GM12878 (cell line): ENCODE results near the gene OAS1. TPM values are rescaled to one million over a fixed set of nuclear protein-coding genes. Genes with fewer than 3 reads are reported as not detected.
A peak's percentile ranks its signal among the peaks of the same experiment; 100 is the strongest.

Experiments used
- BCL3 ChIP-seq: IDR thresholded peaks from 2 replicates; pipeline ENCODE4 v1.6.1; 2011; ENCODE audit warnings: borderline replicate concordance, low read depth, mild to moderate bottlenecking, moderate library complexity, low read length; ENCODE audit not compliant: insufficient read depth, poor library complexity, severe bottlenecking
- CBFB ChIP-seq: IDR thresholded peaks from 2 replicates; pipeline ENCODE4 v1.6.1; 2016; ENCODE audit warnings: antibody characterized with exemption, low read depth
- CBX3 ChIP-seq: fragments of 200-600 bp; sonication (generic); IDR thresholded peaks from 2 replicates; pipeline ENCODE4 v1.6.1; 2016; ENCODE audit warnings: low read depth, borderline replicate concordance
- CBX5 ChIP-seq: sonication (generic); IDR thresholded peaks from 2 replicates; pipeline ENCODE4 v1.6.1; 2016; ENCODE audit warnings: low read depth, moderate library complexity, mild to moderate bottlenecking, inconsistent platforms
- EP300 ChIP-seq, 2 experiments: fragments of 150-350 bp in 1 of 2; IDR thresholded peaks; 2 replicates each; pipeline ENCODE4 v1.6.1; 2011 to 2012; ENCODE audit warnings: low read depth in 2 of 2, low read length in 2 of 2, borderline replicate concordance in 1 of 2, improper control_type of control experiment in 1 of 2, inconsistent platforms in 1 of 2; ENCODE audit not compliant: control insufficient read depth in 1 of 2
- ESRRA ChIP-seq: IDR thresholded peaks from 2 replicates; pipeline ENCODE4 v1.6.1; 2012; ENCODE audit warnings: mild to moderate bottlenecking, low read length, improper control_type of control experiment
- GABPA ChIP-seq: IDR thresholded peaks from 2 replicates; pipeline ENCODE4 v1.6.1; 2014; ENCODE audit warnings: antibody characterized with exemption, low read depth, mild to moderate bottlenecking, inconsistent platforms
- HSF1 ChIP-seq: fragments of 150-350 bp; IDR thresholded peaks from 2 replicates; pipeline ENCODE4 v1.6.1; 2014; ENCODE audit warnings: mild to moderate bottlenecking, low read depth, low read length
- IKZF1 ChIP-seq: fragments of 450-650 bp; conservative IDR thresholded peaks from 2 replicates; pipeline ENCODE4 v1.6.1; 2017; ENCODE audit warnings: antibody characterized with exemption, mild to moderate bottlenecking
- IRF4 ChIP-seq: IDR thresholded peaks from 2 replicates; pipeline ENCODE4 v1.6.1; 2011; ENCODE audit warnings: low read depth, low read length
- KAT2A ChIP-seq: conservative IDR thresholded peaks from 2 replicates; pipeline ENCODE4 v1.6.1; 2011; ENCODE audit warnings: low read depth, low read length; ENCODE audit not compliant: control insufficient read depth
- MTA2 ChIP-seq: fragments of 450-650 bp; IDR thresholded peaks from 2 replicates; pipeline ENCODE4 v1.6.1; 2016; ENCODE audit warnings: low read depth, mild to moderate bottlenecking, moderate library complexity
- NFYB ChIP-seq: IDR thresholded peaks from 2 replicates; pipeline ENCODE4 v1.6.1; 2011; ENCODE audit warnings: low read depth, mild to moderate bottlenecking, low read length, improper control_type of control experiment, moderate library complexity; ENCODE audit not compliant: insufficient read depth
- NR2C1 ChIP-seq: fragments of 450-650 bp; IDR thresholded peaks from 2 replicates; pipeline ENCODE4 v1.6.1; 2017; ENCODE audit warnings: antibody characterized with exemption, mild to moderate bottlenecking, moderate library complexity
- NR2F1 ChIP-seq: fragments of 450-650 bp; conservative IDR thresholded peaks from 2 replicates; pipeline ENCODE4 v1.6.1; 2017; ENCODE audit warnings: mild to moderate bottlenecking
- PAX8 ChIP-seq: fragments of 450-650 bp; IDR thresholded peaks from 2 replicates; pipeline ENCODE4 v1.6.1; 2017; ENCODE audit warnings: mild to moderate bottlenecking, moderate library complexity
- POU2F2 ChIP-seq: IDR thresholded peaks from 3 replicates; pipeline ENCODE4 v1.6.1; 2011; ENCODE audit warnings: low read depth, mild to moderate bottlenecking, low read length, borderline replicate concordance
- RAD51 ChIP-seq: fragments of 450-650 bp; IDR thresholded peaks from 2 replicates; pipeline ENCODE4 v1.6.1; 2016; ENCODE audit warnings: moderate library complexity, mild to moderate bottlenecking, inconsistent platforms
- SREBF1 ChIP-seq: IDR thresholded peaks from 2 replicates; pipeline ENCODE4 v1.6.1; 2012; ENCODE audit warnings: mild to moderate bottlenecking, low read length
- STAT1 ChIP-seq: fragments of 450-650 bp; conservative IDR thresholded peaks from 2 replicates; pipeline ENCODE4 v1.6.1; 2014; ENCODE audit warnings: antibody characterized with exemption, mild to moderate bottlenecking
- TARDBP ChIP-seq: IDR thresholded peaks from 2 replicates; pipeline ENCODE4 v1.6.1; 2016; ENCODE audit warnings: borderline replicate concordance
- TCF3 ChIP-seq: IDR thresholded peaks from 2 replicates; pipeline ENCODE4 v1.6.1; 2012; ENCODE audit warnings: low read depth, mild to moderate bottlenecking, low read length, borderline replicate concordance; ENCODE audit not compliant: insufficient read depth
- YBX1 ChIP-seq: fragments of 450-650 bp; IDR thresholded peaks from 2 replicates; pipeline ENCODE4 v1.6.1; 2016; ENCODE audit warnings: antibody characterized with exemption
- ZNF207 ChIP-seq: fragments of 450-650 bp; IDR thresholded peaks from 2 replicates; pipeline ENCODE4 v1.6.1; 2014; ENCODE audit warnings: antibody characterized with exemption, mild to moderate bottlenecking, borderline replicate concordance
- ZNF217 ChIP-seq: fragments of 450-650 bp; IDR thresholded peaks from 2 replicates; pipeline ENCODE4 v1.6.1; 2017; ENCODE audit warnings: antibody characterized with exemption, mild to moderate bottlenecking
- ZNF274 ChIP-seq: IDR thresholded peaks from one replicate; pipeline ENCODE4 v1.8.0; 2011; ENCODE audit not compliant: insufficient read length, insufficient read depth
- ZNF384 ChIP-seq: IDR thresholded peaks from 2 replicates; pipeline ENCODE4 v1.6.1; 2012; ENCODE audit warnings: low read depth, mild to moderate bottlenecking, low read length, improper control_type of control experiment, borderline replicate concordance
- polyA plus RNA-seq, 11 experiments: library from polyadenylated mRNA; depleted of rRNA in 4 of 11; unstranded in 6 of 11; stranded (reverse) in 5 of 11; fragments of >200 nt; fragmentation: Nextera tagmentation in 4 of 11; fragmentation: Illumina TruSeq in 1 of 11; extraction: Ambion mirVana in 4 of 11; extraction: Trizol in 1 of 11; gene quantifications; 1 replicate in 1 of 11; 2 replicates in 10 of 11; pipeline versions ENCODE4 v1.2.1 to v1.2.3, GENCODE V29; 2011 to 2016; ENCODE audit warnings: inconsistent platforms in 2 of 11, missing spikeins in 2 of 11, low read depth in 1 of 11
- total RNA-seq, 4 experiments: library from RNA; depleted of rRNA in 3 of 4; stranded (reverse); fragments of >200 nt in 3 of 4; fragmentation: Illumina TruSeq in 1 of 4; extraction: Trizol in 1 of 4; gene quantifications; 2 replicates each; pipeline versions ENCODE4 v1.2.1 to v1.2.3, GENCODE V29; 2013 to 2021
- TF ChIP-seq, protein P1 (sequence below): fragments of 450-650 bp; IDR thresholded peaks from 2 replicates; pipeline ENCODE4 v1.6.1; 2017; ENCODE audit warnings: antibody characterized with exemption, mild to moderate bottlenecking, moderate library complexity

Gene OAS1
- total and polyA plus RNA-seq, 10 of the 15 experiments (the other 5 are each of a cell fraction or from before 2014, with no cell fraction given): 44.7 to 287 (median 64.3) TPM

DNA sequence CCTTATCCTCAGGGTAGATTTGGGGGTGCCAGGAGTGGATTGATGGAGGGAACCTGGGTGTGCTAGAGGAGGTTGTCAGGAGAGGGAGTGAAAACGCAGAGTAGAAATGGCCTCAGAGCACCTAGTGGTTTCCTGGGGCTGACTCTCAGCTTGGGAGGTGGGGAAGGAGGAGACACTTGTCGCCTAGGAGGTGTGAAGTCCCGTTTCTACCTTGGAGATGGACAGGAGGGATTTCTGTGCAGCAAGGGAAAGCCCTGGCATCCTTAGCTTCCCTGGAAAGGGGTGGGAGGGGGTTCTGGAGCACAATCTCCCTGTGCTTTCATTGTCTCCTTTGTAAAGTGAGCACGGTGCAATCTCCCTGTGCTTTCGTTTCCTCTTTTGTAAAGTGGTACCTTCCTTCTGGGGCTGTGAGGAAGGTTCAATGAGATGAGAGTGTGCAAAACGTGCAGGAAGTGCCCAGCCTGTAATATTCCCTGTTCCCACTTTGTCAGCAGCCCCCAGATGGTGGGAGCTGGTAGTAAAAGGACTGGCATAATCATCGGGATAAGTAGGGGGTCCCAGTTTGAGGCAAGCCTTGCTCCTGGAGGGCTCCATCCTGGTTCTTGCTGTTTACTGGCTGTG is 33.1 kb downstream of the OAS1 start (continued):
- TF ChIP-seq KAT2A: no peak
- TF ChIP-seq BCL3: no peak
- no peak for TF ChIP-seq TCF3
- no peak for TF ChIP-seq POU2F2
- no peak for TF ChIP-seq RAD51
- no peak for TF ChIP-seq TARDBP
- no peak for TF ChIP-seq CBFB
- no peak for TF ChIP-seq ESRRA
- no peak for TF ChIP-seq CBX3
- no peak for TF ChIP-seq NFYB
- no peak for TF ChIP-seq YBX1
- peak; percentile 26; the same call in 1 of the 2 replicates for TF ChIP-seq ZNF207
- peak; percentile 71; the same call in 1 of the 2 replicates for TF ChIP-seq IRF4
- peak in 1 of 2 experiments; percentile 59; a peak in 1 of 4 replicates for TF ChIP-seq EP300 (IDR thresholded peaks at IDR 0.05; ENCODE audit: borderline replicate concordance in 1 of 2, control insufficient read depth in 1 of 2, low read depth in 2 of 2, low read length in 2 of 2)
- TF ChIP-seq ZNF274: no peak
- peak; percentile 95 for TF ChIP-seq IKZF1
- peak; percentile 49; the same call in 1 of the 2 replicates for TF ChIP-seq MTA2
- TF ChIP-seq NR2C1: no peak
- TF ChIP-seq STAT1: no peak
- no peak for TF ChIP-seq PAX8
- TF ChIP-seq ZNF217: no peak
- no peak for TF ChIP-seq NR2F1
- TF ChIP-seq SREBF1: no peak
- TF ChIP-seq ZNF384: no peak
- TF ChIP-seq, protein P1, sequence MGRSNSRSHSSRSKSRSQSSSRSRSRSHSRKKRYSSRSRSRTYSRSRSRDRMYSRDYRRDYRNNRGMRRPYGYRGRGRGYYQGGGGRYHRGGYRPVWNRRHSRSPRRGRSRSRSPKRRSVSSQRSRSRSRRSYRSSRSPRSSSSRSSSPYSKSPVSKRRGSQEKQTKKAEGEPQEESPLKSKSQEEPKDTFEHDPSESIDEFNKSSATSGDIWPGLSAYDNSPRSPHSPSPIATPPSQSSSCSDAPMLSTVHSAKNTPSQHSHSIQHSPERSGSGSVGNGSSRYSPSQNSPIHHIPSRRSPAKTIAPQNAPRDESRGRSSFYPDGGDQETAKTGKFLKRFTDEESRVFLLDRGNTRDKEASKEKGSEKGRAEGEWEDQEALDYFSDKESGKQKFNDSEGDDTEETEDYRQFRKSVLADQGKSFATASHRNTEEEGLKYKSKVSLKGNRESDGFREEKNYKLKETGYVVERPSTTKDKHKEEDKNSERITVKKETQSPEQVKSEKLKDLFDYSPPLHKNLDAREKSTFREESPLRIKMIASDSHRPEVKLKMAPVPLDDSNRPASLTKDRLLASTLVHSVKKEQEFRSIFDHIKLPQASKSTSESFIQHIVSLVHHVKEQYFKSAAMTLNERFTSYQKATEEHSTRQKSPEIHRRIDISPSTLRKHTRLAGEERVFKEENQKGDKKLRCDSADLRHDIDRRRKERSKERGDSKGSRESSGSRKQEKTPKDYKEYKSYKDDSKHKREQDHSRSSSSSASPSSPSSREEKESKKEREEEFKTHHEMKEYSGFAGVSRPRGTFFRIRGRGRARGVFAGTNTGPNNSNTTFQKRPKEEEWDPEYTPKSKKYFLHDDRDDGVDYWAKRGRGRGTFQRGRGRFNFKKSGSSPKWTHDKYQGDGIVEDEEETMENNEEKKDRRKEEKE: no peak
- TF ChIP-seq HSF1: no peak
- no peak for TF ChIP-seq CBX5
- TF ChIP-seq GABPA: no peak
